Hepatocyte (in vitro differentiated cells): Measurements from ENCODE around the gene EPPIN.

Source experiments
- CTCF ChIP-seq: fragments of 200-600 bp; sonication (generic); IDR thresholded peaks from 2 replicates; pipeline ENCODE4 v1.5.1; 2016; ENCODE audit warnings: antibody characterized with exemption, mild to moderate bottlenecking; ENCODE audit not compliant: poor library complexity
- EZH2 ChIP-seq: fragments of 200-600 bp; sonication (generic); IDR thresholded peaks from 2 replicates; pipeline ENCODE4 v1.6.1; 2016; ENCODE audit warnings: antibody characterized with exemption, mild to moderate bottlenecking, borderline replicate concordance
- EZH2phosphoT487 ChIP-seq: fragments of 200-600 bp; sonication (generic); IDR thresholded peaks from one replicate; pipeline ENCODE4 v1.6.1; 2018; ENCODE audit warnings: antibody characterized with exemption, mild to moderate bottlenecking, low read depth, moderate library complexity; ENCODE audit not compliant: unreplicated experiment, severe bottlenecking

- TF ChIP-seq CTCF = no peak
- TF ChIP-seq EZH2 = no peak
- no peak for TF ChIP-seq EZH2phosphoT487
Observed at GRCh38 chr20:45575931-45576330, 28.7 kb upstream of the EPPIN start.
